ENCODE results near the gene ZNF343. TPM values are rescaled to one million over a fixed set of nuclear protein-coding genes. Genes with fewer than 3 reads are reported as not detected.
"Not testable (repeated sequence)": the region's sequence is repeated elsewhere in the genome, so short reads cannot be mapped to it uniquely, and the experiment has no call there.

The ZNF343 gene
- total RNA-seq, 1 experiment from 2014 or later = 8.5 TPM

GRCh38 chr20:2521369-2522305, 12.9 kb upstream of the ZNF343 start:
- DNase-seq (ENCODE audit: low spot score) = no peak

GRCh38 chr20:2520617-2521016, 11.9 kb upstream of the ZNF343 start:
- no peak for DNase-seq (ENCODE audit: low spot score)

- DNase-seq (ENCODE audit: low spot score) = no peak
These were observed 10.5 kb upstream of the ZNF343 start for GRCh38 chr20:2519115-2519809.

- DNase-seq (ENCODE audit: low spot score) = no peak
These were observed 9.8 kb upstream of the ZNF343 start for GRCh38 chr20:2518558-2518957.

GRCh38 chr20:2518096-2518495, 9.4 kb upstream of the ZNF343 start:
- no peak for DNase-seq (ENCODE audit: low spot score)

- DNase-seq (ENCODE audit: low spot score) = no peak
These were observed 7.7 kb upstream of the ZNF343 start for GRCh38 chr20:2516399-2516798.

- DNase-seq (ENCODE audit: low spot score) = no peak
These were observed 6.5 kb upstream of the ZNF343 start for GRCh38 chr20:2515203-2515602.

- no peak for DNase-seq (ENCODE audit: low spot score)
These were observed 1.1 kb upstream of the ZNF343 start for GRCh38 chr20:2509794-2510193.

GRCh38 chr20:2509468-2509781, 710 bp upstream of the ZNF343 start:
- no peak for DNase-seq (ENCODE audit: low spot score)

GRCh38 chr20:2507875-2508630, 662 bp downstream of the ZNF343 start:
- DNase-seq (ENCODE audit: low spot score) = no peak

- DNase-seq (ENCODE audit: low spot score) = no peak
These were observed 1.3 kb downstream of the ZNF343 start for GRCh38 chr20:2507464-2507863.

GRCh38 chr20:2506426-2506825, 2.3 kb downstream of the ZNF343 start:
- not testable (repeated sequence) for DNase-seq (ENCODE audit: low spot score)

GRCh38 chr20:2504803-2505202, 3.9 kb downstream of the ZNF343 start:
- not testable (repeated sequence) for DNase-seq (ENCODE audit: low spot score)

GRCh38 chr20:2502808-2503384, 5.8 kb downstream of the ZNF343 start:
- DNase-seq (ENCODE audit: low spot score) = not testable (repeated sequence)

- no peak for DNase-seq (ENCODE audit: low spot score)
These were observed 23.1 kb downstream of the ZNF343 start for GRCh38 chr20:2485661-2486060.

GRCh38 chr20:2485080-2485479, 23.6 kb downstream of the ZNF343 start:
- no peak for DNase-seq (ENCODE audit: low spot score)

GRCh38 chr20:2483504-2483903, 25.2 kb downstream of the ZNF343 start:
- DNase-seq (ENCODE audit: low spot score) = no peak

GRCh38 chr20:2480381-2480780, 28.3 kb downstream of the ZNF343 start:
- no peak for DNase-seq (ENCODE audit: low spot score)

GRCh38 chr20:2476742-2477615, 31.7 kb downstream of the ZNF343 start:
- no peak for DNase-seq (ENCODE audit: low spot score)

- DNase-seq (ENCODE audit: low spot score) = no peak
These were observed 32.6 kb downstream of the ZNF343 start for GRCh38 chr20:2475850-2476741.

Measured in A172 (cell line).